ENCODE measurements around the gene PTMS. TPM values are rescaled to one million over a fixed set of nuclear protein-coding genes. Genes with fewer than 3 reads are reported as not detected.

The PTMS gene
- total and polyA plus RNA-seq, 2 of the 13 experiments (the other 11 are each of a cell fraction or from before 2014, with no cell fraction given) = 40.5 to 82.4 TPM

DNA sequence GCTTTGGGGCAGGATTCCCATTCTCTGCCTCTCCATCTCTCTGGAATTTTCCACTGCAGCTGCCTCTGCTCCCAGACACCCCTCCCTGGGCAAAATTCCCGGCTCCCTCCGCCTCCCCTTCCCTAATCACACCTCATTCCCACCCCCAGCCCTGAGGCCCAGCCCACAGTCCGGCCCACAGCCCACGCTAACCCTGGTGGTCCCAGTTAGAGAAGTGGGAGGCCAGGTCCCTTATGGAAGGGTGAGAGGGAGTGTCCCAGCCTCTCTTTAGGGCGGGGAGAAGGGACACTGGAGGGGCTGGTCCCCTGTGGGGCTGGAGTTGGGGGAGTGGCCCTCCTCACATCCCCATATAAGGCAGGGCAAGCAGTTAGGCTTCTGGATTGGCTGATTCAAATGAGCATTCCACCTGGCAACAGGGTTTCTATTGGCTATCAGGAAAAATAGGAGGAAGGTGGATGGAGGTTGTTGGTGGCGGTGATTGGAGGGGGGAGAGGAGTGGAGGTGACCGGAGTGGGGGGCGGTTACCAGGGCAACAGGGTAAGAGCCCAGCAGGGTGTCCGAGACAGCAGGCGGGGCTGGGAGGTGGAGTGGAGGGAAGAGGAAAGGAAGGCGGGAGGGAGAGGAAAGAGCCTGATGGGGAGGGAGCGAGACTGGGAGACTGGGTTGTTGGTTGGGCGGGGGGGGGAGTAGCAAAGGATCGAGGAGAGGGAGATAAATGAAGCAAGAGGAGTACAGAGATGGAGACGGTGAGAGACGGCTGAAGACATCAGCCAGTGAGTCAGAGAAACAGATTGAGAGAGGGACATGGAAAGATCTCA lies 1.9 kb upstream of the PTMS start (continued):
- no peak for TF ChIP-seq ZNF547 (CRISPR knock-in tag; IDR thresholded peaks at IDR 0.05)
- TF ChIP-seq CBX2 (IDR thresholded peaks at IDR 0.05; ENCODE audit: low read depth, low read length) = no peak
- TF ChIP-seq CBX2 (CRISPR knock-in tag; IDR thresholded peaks at IDR 0.05; ENCODE audit: low read depth) = no peak
- TF ChIP-seq ARNT2 (CRISPR knock-in tag; IDR thresholded peaks at IDR 0.05; ENCODE audit: low read depth) = 0 out of 2 replicates have a peak, but pooled peaks have one; percentile 55
- peak; percentile 100 for TF ChIP-seq RFX5 (IDR thresholded peaks at IDR 0.05; ENCODE audit: low read depth, low read length)
- TF ChIP-seq RFXANK (CRISPR knock-in tag; IDR thresholded peaks at IDR 0.05) = peak; percentile 99
- TF ChIP-seq TAF1 (CRISPR knock-in tag; IDR thresholded peaks at IDR 0.05) = no peak
- TF ChIP-seq ISL2 (CRISPR knock-in tag; IDR thresholded peaks at IDR 0.05) = 0 out of 2 replicates have a peak, but pooled peaks have one; percentile 43
- no peak for TF ChIP-seq ZNF10 (CRISPR knock-in tag; IDR thresholded peaks at IDR 0.05; ENCODE audit: borderline replicate concordance, low read depth)
- peak; percentile 58; the same call in 1 of the 2 replicates for TF ChIP-seq SP4 (CRISPR knock-in tag; IDR thresholded peaks at IDR 0.05)
- TF ChIP-seq, protein P1, sequence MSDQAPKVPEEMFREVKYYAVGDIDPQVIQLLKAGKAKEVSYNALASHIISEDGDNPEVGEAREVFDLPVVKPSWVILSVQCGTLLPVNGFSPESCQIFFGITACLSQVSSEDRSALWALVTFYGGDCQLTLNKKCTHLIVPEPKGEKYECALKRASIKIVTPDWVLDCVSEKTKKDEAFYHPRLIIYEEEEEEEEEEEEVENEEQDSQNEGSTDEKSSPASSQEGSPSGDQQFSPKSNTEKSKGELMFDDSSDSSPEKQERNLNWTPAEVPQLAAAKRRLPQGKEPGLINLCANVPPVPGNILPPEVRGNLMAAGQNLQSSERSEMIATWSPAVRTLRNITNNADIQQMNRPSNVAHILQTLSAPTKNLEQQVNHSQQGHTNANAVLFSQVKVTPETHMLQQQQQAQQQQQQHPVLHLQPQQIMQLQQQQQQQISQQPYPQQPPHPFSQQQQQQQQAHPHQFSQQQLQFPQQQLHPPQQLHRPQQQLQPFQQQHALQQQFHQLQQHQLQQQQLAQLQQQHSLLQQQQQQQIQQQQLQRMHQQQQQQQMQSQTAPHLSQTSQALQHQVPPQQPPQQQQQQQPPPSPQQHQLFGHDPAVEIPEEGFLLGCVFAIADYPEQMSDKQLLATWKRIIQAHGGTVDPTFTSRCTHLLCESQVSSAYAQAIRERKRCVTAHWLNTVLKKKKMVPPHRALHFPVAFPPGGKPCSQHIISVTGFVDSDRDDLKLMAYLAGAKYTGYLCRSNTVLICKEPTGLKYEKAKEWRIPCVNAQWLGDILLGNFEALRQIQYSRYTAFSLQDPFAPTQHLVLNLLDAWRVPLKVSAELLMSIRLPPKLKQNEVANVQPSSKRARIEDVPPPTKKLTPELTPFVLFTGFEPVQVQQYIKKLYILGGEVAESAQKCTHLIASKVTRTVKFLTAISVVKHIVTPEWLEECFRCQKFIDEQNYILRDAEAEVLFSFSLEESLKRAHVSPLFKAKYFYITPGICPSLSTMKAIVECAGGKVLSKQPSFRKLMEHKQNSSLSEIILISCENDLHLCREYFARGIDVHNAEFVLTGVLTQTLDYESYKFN (CRISPR knock-in tag; conservative IDR thresholded peaks at IDR 0.05) = peak; percentile 29; the same call in 1 of the 2 replicates
- no peak for TF ChIP-seq CCDC6 (CRISPR knock-in tag; IDR thresholded peaks at IDR 0.05)
- TF ChIP-seq MYNN (CRISPR knock-in tag; IDR thresholded peaks at IDR 0.05; ENCODE audit: low read depth) = no peak
- 0 out of 2 replicates have a peak, but pooled peaks have one; percentile 31 for TF ChIP-seq ZNF816 (CRISPR knock-in tag; IDR thresholded peaks at IDR 0.05; ENCODE audit: borderline replicate concordance)
- peak; percentile 83 for TF ChIP-seq RBM22 (optimal IDR thresholded peaks at IDR 0.05; ENCODE audit: low read length)
- no peak for TF ChIP-seq ZNF773 (CRISPR knock-in tag; IDR thresholded peaks at IDR 0.05; ENCODE audit: borderline replicate concordance)
- TF ChIP-seq ZNF788 (CRISPR knock-in tag; IDR thresholded peaks at IDR 0.05; ENCODE audit: borderline replicate concordance) = no peak; the same call in 1 of the 2 replicates
- TF ChIP-seq ZNF256 (CRISPR knock-in tag; conservative IDR thresholded peaks at IDR 0.05) = no peak
- TF ChIP-seq FIP1L1 (IDR thresholded peaks at IDR 0.05; ENCODE audit: borderline replicate concordance, insufficient read depth, low read depth, low read length) = no peak
- no peak for TF ChIP-seq SP5 (CRISPR knock-in tag; IDR thresholded peaks at IDR 0.05; ENCODE audit: borderline replicate concordance, low read depth)
- TF ChIP-seq SAFB2 (CRISPR knock-in tag; IDR thresholded peaks at IDR 0.05; ENCODE audit: borderline replicate concordance, low read depth) = no peak
- TF ChIP-seq, protein P2, sequence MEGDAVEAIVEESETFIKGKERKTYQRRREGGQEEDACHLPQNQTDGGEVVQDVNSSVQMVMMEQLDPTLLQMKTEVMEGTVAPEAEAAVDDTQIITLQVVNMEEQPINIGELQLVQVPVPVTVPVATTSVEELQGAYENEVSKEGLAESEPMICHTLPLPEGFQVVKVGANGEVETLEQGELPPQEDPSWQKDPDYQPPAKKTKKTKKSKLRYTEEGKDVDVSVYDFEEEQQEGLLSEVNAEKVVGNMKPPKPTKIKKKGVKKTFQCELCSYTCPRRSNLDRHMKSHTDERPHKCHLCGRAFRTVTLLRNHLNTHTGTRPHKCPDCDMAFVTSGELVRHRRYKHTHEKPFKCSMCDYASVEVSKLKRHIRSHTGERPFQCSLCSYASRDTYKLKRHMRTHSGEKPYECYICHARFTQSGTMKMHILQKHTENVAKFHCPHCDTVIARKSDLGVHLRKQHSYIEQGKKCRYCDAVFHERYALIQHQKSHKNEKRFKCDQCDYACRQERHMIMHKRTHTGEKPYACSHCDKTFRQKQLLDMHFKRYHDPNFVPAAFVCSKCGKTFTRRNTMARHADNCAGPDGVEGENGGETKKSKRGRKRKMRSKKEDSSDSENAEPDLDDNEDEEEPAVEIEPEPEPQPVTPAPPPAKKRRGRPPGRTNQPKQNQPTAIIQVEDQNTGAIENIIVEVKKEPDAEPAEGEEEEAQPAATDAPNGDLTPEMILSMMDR (CRISPR knock-in tag; IDR thresholded peaks at IDR 0.05) = no peak
- 0 out of 2 replicates have a peak, but pooled peaks have one; percentile 3 for TF ChIP-seq SNAPC2 (CRISPR knock-in tag; IDR thresholded peaks at IDR 0.05)
- TF ChIP-seq ZNF777 (CRISPR knock-in tag; IDR thresholded peaks at IDR 0.05) = no peak
- TF ChIP-seq, protein P3, sequence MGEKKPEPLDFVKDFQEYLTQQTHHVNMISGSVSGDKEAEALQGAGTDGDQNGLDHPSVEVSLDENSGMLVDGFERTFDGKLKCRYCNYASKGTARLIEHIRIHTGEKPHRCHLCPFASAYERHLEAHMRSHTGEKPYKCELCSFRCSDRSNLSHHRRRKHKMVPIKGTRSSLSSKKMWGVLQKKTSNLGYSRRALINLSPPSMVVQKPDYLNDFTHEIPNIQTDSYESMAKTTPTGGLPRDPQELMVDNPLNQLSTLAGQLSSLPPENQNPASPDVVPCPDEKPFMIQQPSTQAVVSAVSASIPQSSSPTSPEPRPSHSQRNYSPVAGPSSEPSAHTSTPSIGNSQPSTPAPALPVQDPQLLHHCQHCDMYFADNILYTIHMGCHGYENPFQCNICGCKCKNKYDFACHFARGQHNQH (CRISPR knock-in tag; IDR thresholded peaks at IDR 0.05) = no peak

Data from HepG2 (cell line).